H1 (cell line): ENCODE results near the gene EBPL. TPM values are rescaled to one million over a fixed set of nuclear protein-coding genes. Genes with fewer than 3 reads are reported as not detected.

ENCODE experiments used
- JUN ChIP-seq: IDR thresholded peaks from 2 replicates; pipeline ENCODE4 v1.6.1; 2011; ENCODE audit warnings: low read depth, mild to moderate bottlenecking, improper control_type of control experiment, low read length
- RAD21 ChIP-seq, 2 experiments: IDR thresholded peaks in 1 of 2; conservative IDR thresholded peaks in 1 of 2; 2 replicates each; pipeline ENCODE4 v1.6.1; 2011; ENCODE audit warnings: low read depth in 2 of 2, low read length in 2 of 2, improper control_type of control experiment in 1 of 2, inconsistent platforms in 1 of 2, mild to moderate bottlenecking in 1 of 2, moderate library complexity in 1 of 2
- polyA plus RNA-seq, 7 experiments: library from polyadenylated mRNA; depleted of rRNA in 3 of 7; stranded (reverse) in 5 of 7; unstranded in 2 of 7; fragments of >200 nt in 5 of 7; fragments of 200-250 nt in 2 of 7; gene quantifications; 1 replicate in 5 of 7; 2 replicates in 1 of 7; 4 replicates in 1 of 7; pipeline versions ENCODE4 v1.2.1 to v1.2.3, GENCODE V29; 2011 to 2013; ENCODE audit warnings: missing spikeins in 2 of 7, mixed read lengths in 2 of 7
- total RNA-seq: library from RNA; stranded (reverse); fragmentation: NEBNext Ultra II Directional; extraction: Animal tissue kit (Norgen Biotek cat#: 25700); gene quantifications from 2 replicates; pipeline ENCODE4 v1.2.1, GENCODE V29; 2021

Gene EBPL
- total and polyA plus RNA-seq, 2 of the 8 experiments (the other 6 are each of a cell fraction or from before 2014, with no cell fraction given), result 130 to 204 TPM

- TF ChIP-seq RAD21 (IDR thresholded peaks at IDR 0.05 in 1 of 2, conservative IDR thresholded peaks at IDR 0.05 in 1 of 2; ENCODE audit: low read depth in 2 of 2, low read length in 2 of 2) (no peak), JUN (no peak)
- TF ChIP-seq, all 59 proteins: peak for 0
These were observed 53.1 kb downstream of the EBPL start (continued) for GRCh38 chr13:49638030-49638743.
